Activated CD4-positive, alpha-beta T cell treated with anti-CD3 and anti-CD28 coated beads for 24 hours (primary cell): ENCODE data around the gene GTF2I.
"Not testable (repeated sequence)": the region's sequence is repeated elsewhere in the genome, so short reads cannot be mapped to it uniquely, and the experiment has no call there.

Source experiments
- DNase-seq, 2 donors: peaks; one replicate each; pipeline ENCODE4 v3.0.0-alpha.2; 2020; ENCODE audit warnings: low read depth in 2 of 2

The GTF2I gene

DNA sequence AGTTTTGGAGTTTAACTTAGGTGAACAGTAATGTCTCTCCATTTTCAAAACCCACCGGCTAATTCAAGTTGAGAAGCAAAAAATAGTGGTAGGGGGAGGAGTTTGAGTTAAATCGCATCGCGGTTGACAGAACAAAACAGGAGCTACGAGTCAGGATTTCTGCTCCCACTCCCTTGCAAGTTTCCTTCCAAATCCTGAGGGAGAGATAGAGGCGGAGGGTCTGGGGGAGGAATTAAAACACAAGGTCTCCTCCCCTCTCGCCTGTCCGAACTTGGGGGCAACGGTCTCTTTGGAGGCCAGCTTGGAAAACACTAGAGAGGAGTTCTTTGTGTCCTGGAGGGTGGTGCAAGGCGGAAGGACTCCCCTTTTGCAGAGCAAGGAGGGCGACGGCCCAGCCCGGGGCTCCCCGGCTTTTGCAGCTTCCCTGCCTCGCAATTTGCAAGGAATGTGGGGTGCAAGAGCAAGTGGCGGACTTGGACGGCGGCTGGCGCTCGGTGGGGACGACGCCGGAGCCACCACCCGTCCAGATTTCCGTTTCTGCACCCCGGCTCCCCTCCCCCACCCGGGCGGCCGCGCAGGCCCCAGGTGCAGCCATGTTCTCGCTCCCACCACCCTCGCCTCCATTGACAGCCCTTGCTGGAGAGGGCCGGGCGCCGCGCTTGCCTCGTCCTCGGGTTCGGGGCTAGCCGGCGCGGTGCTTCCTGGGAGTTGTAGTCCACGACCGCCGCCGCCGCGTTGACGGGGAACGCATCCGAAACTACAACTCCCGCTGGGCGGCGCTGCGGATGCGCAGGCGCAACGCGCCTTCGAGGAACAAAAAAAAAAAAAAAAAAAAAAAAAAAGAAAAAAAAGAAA lies 454 bp upstream of the GTF2I start:
- DNase-seq, result peak; percentile 97 to 99

DNA sequence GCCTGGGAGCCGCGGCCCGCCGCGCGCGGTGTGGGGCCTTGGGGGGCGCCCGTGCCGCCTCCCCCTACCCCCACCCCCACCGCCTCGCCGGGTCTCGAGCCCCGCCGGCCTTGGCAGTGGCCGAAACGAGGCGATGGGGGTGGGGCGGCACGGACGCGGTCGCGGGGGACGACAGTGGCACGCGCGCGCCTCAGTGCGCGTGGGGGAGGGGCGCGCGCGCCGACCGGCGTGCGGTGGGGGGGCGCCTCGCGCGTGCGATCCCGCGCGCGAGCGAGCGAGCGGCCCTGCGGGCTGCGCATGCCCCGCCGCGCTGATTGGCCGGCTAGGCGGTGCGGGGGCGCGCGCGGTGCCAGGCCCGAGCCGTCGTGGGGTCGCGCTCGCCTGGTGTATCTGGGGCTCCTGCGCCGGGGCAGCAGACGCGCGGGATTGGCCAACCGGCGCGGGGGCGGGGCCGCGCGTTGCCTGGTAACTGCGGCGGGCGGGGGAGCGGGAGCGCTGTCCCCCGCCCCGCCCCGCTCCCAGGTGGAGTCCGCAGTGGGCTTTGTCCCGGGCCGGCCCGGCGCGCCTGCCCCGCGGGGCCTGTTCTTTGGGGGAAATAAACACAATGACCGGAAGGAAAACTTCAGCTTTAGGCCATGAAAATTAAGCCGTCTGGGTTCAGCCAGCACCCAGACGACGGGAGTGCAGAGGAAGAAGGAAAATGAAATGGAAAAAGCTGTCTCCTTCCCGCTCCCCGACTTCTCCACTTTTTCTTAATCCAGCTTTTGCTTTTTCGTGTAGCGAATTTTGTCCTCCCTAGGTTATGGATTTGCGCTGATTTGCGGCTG lies 873 bp downstream of the GTF2I start:
- peak; percentile 79 to 88 for DNase-seq

DNA sequence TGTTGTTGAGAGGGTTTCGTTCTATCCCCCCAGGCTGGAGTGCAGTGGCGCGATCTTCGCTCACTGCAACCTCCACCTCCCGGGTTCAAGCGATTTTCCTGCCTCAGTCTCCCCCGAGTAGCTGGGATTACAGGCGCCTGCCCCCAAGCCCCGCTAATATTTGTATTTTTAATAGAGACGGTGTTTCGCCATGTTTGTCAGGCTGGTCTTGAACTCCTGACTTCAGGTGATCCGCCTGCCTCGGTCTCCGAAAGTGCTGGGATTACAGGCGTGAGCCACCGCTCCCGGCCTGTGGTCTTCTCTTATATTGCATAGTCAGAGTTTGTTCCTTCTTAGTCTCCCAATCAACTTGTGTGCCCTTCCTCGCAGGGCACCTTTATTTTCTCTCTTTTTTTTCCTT lies 2.7 kb downstream of the GTF2I start:
- not testable (repeated sequence) for DNase-seq

DNA sequence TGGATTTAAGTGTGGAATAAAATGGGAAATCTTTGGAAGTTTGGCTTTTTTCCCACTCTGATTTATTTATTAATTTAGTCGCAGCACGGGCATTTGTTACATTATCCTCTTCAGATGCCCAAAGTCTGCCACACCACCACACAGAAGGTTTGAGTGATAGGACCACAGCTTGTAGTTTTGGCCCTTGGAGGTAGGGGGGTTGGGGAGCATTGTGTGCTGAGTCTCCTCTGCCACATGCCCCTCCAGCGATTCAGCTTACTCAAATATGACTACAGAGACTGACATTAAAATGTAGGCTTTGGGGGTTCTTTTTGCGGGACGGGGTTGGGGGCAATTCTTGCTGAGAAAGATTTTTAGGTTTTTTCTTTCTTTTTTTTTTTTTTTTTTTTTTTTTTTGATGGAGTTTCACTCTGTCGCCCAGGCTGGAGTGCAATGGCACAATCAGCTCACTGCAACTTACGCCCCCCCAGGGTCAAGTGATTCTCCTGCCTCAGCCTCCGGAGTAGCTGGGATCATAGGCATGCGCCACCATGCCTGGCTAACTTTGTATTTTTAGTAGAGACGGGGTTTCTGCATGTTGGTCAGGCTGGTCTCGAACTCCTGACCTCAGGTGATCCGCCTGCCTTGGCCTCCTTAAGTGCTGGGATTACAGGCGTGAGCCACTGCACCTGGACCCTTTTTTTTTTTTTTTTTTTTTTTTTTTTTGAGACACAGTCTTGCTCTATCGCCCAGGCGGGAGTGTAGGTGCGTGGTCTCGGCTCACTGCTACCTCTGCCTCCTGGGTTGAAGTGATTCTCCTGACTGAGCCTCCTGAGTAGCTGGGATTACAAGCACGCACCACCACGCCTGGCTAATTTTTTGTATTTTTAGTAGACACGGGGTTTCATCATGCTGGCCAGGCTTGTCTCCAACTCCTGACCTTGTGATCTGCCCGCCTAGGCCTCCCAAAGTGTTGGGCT lies 4.6 kb downstream of the GTF2I start:
- DNase-seq, result not testable (repeated sequence)

DNA sequence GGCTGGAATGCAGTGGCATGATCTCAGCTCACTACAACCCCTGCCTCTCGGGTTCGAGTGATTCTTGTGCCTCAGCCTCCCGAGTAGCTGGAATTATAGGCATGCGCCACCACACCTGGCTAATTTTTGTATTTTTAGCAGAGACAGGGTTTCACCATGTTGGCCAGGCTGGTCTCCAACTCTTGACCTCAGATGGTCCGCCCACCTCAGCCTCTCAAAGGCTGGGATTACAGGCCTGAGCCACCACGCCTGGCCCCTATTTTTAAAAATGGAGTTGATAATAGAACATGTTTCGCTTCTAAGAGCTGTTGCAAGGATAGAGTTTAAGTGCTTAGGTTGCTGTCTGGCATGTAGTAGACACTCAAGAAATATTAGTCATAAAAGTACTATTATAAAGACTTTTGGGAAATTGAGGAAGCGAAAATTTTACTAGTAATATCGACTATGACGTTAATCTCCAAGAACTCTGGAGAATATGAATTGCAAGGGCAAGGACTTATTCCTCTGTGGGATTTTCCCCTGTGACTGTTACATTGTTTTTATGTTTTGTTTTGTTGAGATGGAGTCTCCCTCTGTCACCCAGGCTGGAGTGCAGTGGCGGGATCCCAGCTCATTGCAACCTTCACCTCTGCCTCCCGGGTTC lies 7.9 kb downstream of the GTF2I start:
- DNase-seq, result no peak

DNA sequence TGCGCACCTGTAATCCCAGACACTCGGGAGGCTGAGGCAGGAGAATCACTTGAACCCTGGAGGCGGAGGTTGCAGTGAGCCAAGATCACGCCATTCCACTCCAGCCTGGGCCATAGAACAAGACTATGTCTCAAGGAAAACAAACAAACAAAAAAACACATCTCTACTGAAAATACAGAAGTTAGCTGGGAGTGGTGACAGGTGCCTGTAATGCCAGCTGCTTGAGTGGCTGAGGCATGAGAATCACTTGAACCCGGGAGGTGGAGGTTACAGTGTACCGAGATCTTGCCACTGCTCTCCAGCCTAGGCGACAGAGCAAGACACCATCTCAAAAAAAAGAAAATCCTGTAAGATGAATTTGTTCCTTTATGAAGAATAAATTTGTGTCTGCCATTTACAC lies 9.5 kb downstream of the GTF2I start:
- not testable (repeated sequence) for DNase-seq

DNA sequence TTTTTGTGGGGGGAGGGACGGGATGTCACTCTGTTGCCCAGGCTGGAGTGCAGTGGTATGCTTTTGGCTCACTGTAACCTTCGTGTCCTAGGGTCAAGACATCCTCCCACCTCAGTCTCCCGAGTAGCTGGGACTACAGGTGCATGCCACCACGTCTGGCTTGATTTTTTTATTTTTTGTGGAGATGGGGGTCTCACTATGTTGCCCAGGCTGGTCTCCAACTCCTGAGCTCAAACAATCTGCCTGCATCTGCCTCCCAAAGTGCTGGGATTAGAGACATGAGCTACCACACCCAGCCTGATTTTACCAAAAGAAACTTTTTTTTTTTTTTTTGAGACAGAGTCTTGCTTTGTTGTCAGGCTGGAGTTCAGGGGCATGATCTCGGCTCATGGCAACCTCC lies 10.0 kb downstream of the GTF2I start:
- DNase-seq, result not testable (repeated sequence)

DNA sequence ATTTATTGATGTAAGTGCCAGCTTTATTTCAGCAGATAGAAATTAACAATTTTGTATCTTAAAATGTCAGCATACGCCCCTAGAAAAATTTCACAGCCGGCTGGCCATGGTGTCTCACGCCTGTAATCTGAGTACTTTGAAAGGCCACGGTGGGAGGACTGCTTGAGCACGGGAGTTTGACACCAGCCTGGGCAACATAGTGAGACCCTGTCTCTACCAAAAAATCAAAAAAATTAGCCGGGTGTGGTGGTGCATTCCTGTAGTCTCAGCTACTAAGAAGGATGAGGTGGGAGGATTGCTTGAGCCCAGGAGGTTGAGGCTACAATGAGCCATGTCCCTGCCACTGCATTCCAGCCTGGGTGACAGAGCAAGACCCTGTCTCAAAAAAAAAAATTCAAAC lies 14.1 kb downstream of the GTF2I start:
- no peak for DNase-seq

DNA sequence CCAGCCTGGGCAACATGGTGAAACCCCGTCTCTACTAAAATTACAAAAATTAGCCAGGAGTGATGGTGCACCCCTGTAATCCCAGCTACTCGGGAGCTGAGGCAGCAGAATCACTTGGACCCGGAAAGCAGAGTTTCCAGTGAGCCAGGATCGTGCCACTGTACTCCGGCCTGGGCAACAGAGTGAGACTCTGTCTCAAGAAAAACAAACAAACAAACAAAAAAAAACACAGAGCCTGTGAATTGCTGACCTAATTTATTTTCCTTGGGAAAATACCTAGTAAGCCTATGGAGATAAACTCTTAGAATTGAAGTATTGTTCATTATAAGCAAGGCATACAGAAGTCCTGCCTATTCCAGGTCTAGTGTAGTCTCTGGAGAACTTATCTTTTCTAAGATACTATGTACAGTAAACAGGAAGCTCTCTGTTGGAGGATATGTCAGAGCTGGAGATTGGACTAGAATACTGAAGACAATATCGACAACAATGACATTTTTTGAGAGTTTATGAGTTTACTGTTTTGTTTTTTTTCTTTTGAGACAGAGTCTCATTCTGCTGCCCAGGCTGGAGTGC lies 14.9 kb downstream of the GTF2I start:
- DNase-seq, result no peak

DNA sequence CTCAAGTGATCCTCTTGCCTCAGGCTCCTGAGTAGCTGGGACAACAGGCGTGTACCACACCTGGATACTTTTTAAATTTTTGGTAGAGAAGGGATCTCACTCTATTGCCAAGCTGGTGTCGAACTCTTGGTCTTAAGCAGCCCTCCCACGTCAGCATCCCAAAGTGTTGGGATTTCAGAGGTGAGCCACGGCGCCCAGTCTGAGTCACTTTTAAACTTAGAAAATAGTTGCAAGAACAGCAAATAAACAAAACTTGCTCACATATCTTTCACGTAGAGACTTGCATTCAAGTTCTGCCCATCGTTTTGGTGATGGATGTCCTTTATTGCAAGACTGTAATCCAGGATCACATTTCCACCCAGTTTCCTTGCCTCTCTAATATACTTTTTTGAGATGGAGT lies 16.6 kb downstream of the GTF2I start:
- no peak for DNase-seq

DNA sequence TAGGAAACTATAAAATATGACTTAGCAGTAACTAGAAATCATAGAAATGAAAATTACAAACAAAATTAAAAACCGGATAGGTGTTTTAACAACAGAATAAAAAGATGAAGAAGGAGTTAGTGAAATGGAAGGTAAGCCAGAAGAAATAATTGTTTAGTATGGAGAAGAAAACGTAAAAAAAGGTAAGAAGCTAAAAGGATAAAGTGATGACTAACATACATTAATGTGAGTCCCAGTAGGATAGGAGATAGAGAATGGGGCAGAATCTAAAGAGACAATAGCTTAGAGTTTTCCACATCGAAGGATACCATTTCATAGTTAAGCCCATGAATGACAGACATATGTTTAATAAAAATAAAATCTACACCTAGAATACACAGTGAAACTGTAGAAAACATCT lies 25.3 kb downstream of the GTF2I start:
- DNase-seq, result no peak

DNA sequence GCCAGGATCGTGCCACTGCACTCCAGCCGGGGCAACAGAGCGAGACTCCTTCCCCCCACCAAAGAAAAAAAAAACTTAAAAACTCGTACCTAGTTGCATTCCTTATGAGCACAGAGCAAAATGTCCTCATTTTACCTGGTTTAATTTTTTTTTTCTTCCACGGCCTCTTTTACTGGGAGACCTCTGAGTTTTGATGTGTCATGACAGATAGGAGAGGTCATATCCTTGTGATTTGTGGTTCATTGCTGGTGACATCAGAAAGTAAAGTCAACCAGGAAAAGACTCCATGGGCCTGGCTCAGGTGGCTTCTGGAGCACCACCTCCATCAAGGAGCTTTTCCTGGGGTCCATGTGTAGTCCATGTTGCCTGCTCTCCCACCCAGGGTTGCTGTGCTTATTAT lies 26.3 kb downstream of the GTF2I start:
- DNase-seq, result no peak

DNA sequence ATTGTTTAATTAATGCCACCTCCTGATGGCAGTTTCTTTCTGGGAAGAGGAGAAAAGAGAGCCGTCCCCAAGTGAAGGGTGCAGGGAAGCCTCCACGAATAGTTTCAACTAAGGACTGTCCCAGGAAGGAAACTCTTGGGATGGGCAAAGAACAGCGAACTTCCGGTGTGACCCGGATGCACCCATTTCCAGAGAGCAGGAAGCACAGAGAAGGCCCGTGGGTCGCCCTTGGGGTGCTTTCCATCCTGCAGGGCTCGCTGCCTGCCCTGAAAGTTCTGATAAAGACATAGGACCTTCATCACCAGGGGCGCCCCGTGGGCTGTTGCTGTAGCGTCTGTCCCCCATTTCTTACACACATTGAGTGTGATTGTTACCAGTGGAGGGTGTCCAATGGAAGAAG lies 27.0 kb downstream of the GTF2I start:
- no peak for DNase-seq

DNA sequence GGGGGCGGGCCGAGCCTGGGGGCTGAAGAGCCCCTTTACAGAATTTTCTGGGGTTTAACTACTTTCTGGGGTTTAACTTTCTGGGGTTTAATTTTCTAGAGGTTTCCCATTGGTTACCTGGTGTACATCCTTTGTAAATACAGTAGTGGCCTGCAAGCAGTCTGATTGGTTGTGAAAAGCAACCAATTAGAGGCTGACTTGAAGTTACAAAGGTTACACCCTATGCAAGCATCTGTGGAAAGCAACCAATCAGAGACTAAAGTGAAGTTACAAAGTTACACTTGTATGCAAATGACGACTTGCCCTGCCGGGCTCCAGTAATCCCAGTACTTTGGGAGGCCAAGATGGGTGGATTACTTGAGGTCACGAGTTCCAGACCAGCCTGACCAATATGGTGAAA lies 27.4 kb downstream of the GTF2I start:
- DNase-seq, result no peak

DNA sequence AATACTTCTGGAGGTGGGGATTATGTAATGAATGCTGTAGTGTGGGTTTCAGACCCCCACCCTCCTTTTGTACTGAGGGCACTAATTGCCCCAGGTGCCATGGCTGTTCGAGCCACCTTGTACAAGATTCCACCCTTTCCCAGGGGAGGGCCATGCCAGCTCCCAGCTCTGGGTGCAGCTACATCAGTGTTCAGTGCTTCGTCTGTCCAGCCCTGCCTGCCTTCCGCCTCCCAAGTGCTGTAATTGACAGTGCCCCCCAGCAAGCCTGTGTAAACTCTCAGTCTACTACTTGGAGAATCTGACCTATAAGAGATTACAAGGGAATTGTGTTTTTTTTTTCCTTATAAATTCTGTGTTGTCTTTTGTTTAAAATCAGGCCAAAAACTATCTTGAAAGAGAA lies 33.0 kb downstream of the GTF2I start:
- no peak for DNase-seq

DNA sequence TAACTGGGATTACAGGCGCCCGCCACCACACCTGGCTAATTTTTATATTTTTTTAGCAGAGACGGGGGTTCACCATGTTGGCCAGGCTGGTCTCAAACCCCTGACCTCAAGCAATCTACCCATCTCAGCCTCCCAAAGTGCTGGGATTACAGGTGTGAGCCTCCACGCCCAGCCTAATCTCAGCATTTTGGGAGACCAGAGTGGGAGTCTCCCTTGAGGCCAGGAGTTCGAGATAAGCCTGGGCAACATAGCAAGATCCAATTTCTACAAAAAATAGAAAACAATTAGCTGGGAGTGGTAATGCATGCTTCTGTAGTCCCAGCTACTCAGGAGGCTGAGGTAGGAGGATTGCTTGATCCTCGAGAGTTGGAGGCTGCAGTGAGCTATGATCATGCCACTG lies 46.9 kb downstream of the GTF2I start:
- not testable (repeated sequence) for DNase-seq

DNA sequence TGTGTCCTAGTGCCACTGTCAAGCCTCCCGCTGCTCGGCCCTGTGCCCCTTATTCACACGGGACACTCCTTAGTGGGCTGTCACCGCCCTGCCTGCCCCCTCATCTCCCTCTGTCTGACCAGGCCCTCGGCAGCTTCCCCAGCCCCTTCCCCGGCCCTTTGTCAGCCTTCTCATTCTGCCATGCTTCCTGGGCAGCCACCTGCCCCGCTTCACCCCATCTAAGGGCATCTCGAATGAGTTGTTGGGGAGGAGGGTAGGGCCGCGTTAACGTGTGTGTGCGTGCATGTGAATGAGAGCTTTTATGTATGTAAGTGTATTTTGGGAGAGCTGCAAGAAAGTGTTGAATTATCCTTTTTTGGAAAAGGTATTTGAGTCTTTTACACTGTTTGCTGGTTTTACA lies 49.7 kb downstream of the GTF2I start:
- DNase-seq, result no peak

DNA sequence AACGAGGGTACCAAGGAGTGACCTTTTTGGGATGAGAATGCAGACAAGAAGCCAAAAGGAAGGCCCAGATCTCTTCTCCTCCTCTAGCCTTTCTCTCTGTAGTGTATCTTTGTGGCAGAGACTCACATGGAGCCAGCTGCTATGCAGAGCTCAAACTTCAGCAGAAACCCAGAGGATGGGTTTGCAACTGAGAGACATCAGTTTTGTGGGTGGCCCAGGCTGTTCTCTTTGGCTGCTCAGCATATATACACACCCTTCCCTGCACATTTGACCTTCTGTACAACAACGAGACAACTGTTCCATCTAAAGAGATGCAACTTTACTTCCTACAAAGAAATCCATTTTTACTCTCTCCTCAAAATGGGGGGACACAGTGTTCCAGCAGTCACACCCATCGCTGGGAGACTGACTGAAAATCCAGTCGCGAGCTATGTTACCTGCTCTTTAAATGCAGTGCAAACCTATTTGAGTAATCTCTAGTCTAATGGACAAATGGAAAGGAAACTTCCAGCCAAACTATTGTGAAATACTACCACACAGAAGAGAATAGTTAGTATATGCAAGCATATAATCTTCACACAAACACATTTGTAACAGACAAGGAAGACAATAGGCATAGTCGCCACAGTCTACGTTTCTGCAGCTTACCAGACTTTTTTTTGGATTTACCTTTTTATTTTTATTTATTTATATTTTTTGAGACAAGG lies 51.2 kb downstream of the GTF2I start:
- no peak for DNase-seq

DNA sequence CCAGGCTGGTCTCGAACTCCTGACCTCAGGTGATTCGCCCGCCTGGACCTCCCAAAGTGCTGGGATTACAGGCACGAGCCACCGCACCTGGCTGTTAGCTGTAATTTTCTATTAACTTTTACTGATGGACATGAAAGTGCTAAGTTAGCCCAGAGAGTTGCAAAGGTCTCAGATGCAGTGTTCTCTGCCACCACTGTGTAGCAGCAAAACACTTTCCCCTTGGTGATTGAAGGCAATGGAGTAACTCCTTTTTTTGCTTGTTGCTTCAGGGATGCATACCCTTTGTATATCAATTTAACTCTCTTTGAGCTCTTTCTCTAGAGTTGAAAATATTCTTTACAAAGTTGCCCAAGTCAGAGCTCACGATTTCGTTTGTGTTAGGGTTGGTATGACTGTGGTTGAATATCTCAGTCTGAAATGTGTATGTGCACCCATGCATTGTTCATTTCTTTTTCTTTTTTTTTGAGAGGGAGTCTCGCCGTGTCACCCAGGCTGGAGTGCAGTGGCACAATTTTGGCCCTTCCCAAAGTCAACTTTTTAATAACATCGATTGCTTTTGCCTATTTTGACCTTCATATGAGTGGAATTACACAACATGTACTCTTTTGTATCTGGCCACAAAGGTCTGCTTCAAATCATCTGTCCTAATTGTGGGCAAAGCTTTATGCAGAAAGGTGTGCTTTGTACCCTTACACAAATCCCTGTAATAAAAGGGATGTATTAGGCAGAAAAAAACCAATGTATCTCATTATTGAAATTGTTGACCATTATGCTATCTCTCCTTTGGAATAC lies 52.6 kb downstream of the GTF2I start:
- DNase-seq, result no peak

DNA sequence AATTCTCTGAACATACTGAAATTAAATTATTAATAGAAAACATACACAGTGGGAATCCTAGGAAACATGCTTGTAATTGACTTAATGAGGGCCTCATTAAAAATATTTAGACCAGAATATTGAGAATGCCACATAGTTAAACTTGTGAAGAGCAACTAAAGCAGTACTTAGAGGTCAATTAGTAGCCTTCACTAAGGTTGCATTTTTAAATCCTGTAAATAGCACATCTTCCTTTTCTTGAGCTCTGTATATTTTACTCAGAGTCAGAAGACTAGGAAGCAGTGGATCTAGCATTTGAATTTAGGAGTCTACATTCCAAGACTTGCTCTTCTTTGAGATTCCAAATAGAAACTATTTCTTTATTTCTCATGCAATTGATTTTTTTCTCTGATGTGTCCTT lies 56.0 kb downstream of the GTF2I start:
- no peak for DNase-seq
